Astrocyte (in vitro differentiated cells and primary cell): ENCODE results near the gene ZNF414.

Experiments used
- EZH2 ChIP-seq: IDR thresholded peaks from 2 replicates; pipeline ENCODE4 v1.6.1; 2012; ENCODE audit warnings: mild to moderate bottlenecking, low read length, inconsistent platforms; ENCODE audit not compliant: insufficient read depth
- TF ChIP-seq, protein P1 (sequence below): IDR thresholded peaks from 2 replicates; pipeline ENCODE4 v1.5.1; 2011; ENCODE audit warnings: low read depth, mild to moderate bottlenecking, inconsistent platforms, low read length, moderate library complexity; ENCODE audit not compliant: insufficient read depth

DNA sequence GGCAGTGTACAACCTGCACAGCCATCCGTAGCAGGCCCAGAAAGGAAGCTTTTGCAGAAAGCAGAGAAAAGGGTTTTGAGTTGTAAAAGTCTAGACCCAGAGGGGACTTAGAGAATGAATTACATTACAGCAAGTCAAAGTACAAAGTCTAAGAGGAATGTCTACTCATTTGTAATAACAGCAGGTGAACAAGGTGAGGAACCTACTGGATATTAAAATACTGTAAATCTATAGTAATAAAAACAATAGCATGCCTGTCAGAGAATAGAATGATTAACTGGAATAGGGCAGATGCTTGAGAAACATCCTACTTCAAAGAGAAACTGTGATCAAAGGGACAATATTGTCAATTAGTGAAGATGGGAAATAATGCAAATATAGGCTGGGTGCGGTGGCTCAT, 18.3 kb upstream of the ZNF414 start:
- TF ChIP-seq, protein P1, sequence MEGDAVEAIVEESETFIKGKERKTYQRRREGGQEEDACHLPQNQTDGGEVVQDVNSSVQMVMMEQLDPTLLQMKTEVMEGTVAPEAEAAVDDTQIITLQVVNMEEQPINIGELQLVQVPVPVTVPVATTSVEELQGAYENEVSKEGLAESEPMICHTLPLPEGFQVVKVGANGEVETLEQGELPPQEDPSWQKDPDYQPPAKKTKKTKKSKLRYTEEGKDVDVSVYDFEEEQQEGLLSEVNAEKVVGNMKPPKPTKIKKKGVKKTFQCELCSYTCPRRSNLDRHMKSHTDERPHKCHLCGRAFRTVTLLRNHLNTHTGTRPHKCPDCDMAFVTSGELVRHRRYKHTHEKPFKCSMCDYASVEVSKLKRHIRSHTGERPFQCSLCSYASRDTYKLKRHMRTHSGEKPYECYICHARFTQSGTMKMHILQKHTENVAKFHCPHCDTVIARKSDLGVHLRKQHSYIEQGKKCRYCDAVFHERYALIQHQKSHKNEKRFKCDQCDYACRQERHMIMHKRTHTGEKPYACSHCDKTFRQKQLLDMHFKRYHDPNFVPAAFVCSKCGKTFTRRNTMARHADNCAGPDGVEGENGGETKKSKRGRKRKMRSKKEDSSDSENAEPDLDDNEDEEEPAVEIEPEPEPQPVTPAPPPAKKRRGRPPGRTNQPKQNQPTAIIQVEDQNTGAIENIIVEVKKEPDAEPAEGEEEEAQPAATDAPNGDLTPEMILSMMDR, result no peak
- TF ChIP-seq EZH2, result no peak
